Breast epithelium (tissue), 3 donors: ENCODE measurements around the gene NR2E1.

Experiments
- CTCF ChIP-seq, 3 donors: fragments of 450-650 bp; IDR thresholded peaks; one replicate each; pipeline ENCODE4 v1.5.1; 2016 to 2017; ENCODE audit warnings: antibody characterized with exemption in 3 of 3, mild to moderate bottlenecking in 3 of 3, moderate library complexity in 3 of 3
- POLR2A ChIP-seq: fragments of 450-650 bp; IDR thresholded peaks from one replicate; pipeline ENCODE4 v1.6.1; 2016; ENCODE audit warnings: antibody characterized with exemption, mild to moderate bottlenecking, moderate library complexity

GRCh38 chr6:108170332-108171290 is 4.8 kb downstream of the NR2E1 start:
- TF ChIP-seq POLR2A (no peak), CTCF (IDR thresholded peaks at IDR 0.05) (no peak)
